BLaER1 (cell line): ENCODE measurements around the gene UPK1A.

ENCODE experiments used
- H3K27ac ChIP-seq: shearing (Covaris generic); formaldehyde crosslinking; 2 replicates; pipeline ENCODE4 v1.8.1; 2022
- H3K27me3 ChIP-seq: shearing (Covaris generic); formaldehyde crosslinking; 2 replicates; pipeline ENCODE4 v1.8.1; 2022
- H3K36me3 ChIP-seq: shearing (Covaris generic); formaldehyde crosslinking; 2 replicates; pipeline ENCODE4 v1.8.1; 2022
- H3K4me1 ChIP-seq: shearing (Covaris generic); formaldehyde crosslinking; 2 replicates; pipeline ENCODE4 v1.8.1; 2022
- H3K4me2 ChIP-seq: shearing (Covaris generic); formaldehyde crosslinking; 2 replicates; pipeline ENCODE4 v1.8.1; 2022
- H3K4me3 ChIP-seq: shearing (Covaris generic); formaldehyde crosslinking; 2 replicates; pipeline ENCODE4 v1.8.1; 2022
- H3K9ac ChIP-seq: shearing (Covaris generic); formaldehyde crosslinking; 2 replicates; pipeline ENCODE4 v1.8.1; 2022
- H3K9me3 ChIP-seq: shearing (Covaris generic); formaldehyde crosslinking; 2 replicates; pipeline ENCODE4 v1.8.1; 2022
- H4K20me1 ChIP-seq: shearing (Covaris generic); formaldehyde crosslinking; 2 replicates; pipeline ENCODE4 v1.8.1; 2022
- Cebpa-rat ChIP-seq: shearing (Covaris generic); IDR thresholded peaks from 2 replicates; pipeline ENCODE4 v1.8.1; 2022

Gene UPK1A

GRCh38 chr19:35715355-35715809 is 49.1 kb downstream of the UPK1A start:
- Histone ChIP-seq H3K27ac (peak overlapping the region; percentile 95; the same call in 1 of the 2 replicates), H3K4me2 (peak overlapping the region; percentile 97), H3K27me3 (0 out of 2 replicates have a peak, but pooled peaks cover 3% of the 10 kb centered on the region), H3K4me1 (peaks cover 49% of the 10 kb centered on the region), H3K9ac (peak overlapping the region; percentile 95), H3K36me3 (peaks cover 12% of the 10 kb centered on the region), H3K9me3 (no peaks in the 10 kb centered on the region), H4K20me1 (peaks cover 27% of the 10 kb centered on the region), H3K4me3 (peak overlapping the region; percentile 76)
- no peak for TF ChIP-seq Cebpa-rat

- H3K27me3 ChIP-seq = 0 out of 2 replicates have a peak, but pooled peaks cover 3% of the 10 kb centered on the region
- H3K9ac ChIP-seq = peak overlapping the region; percentile 95
- no peak for TF ChIP-seq Cebpa-rat
- peak overlapping the region; percentile 97 for H3K4me2 ChIP-seq
- H3K4me3 ChIP-seq = peak overlapping the region; percentile 76
- peaks cover 18% of the 10 kb centered on the region for H3K36me3 ChIP-seq
- peak overlapping the region; percentile 95 for H3K27ac ChIP-seq
- H3K4me1 ChIP-seq = peaks cover 49% of the 10 kb centered on the region
- H4K20me1 ChIP-seq = peaks cover 31% of the 10 kb centered on the region
- H3K9me3 ChIP-seq = no peaks in the 10 kb centered on the region
Measured at GRCh38 chr19:35715981-35716800, 49.9 kb downstream of the UPK1A start.

GRCh38 chr19:35716801-35717664 is 50.7 kb downstream of the UPK1A start:
- H4K20me1 ChIP-seq = peaks cover 40% of the 10 kb centered on the region
- peaks cover 48% of the 10 kb centered on the region for H3K4me1 ChIP-seq
- peak overlapping the region; percentile 76 for H3K4me3 ChIP-seq
- 0 out of 2 replicates have a peak, but pooled peaks cover 3% of the 10 kb centered on the region for H3K27me3 ChIP-seq
- H3K9me3 ChIP-seq = no peaks in the 10 kb centered on the region
- H3K36me3 ChIP-seq = peaks cover 26% of the 10 kb centered on the region
- TF ChIP-seq Cebpa-rat = no peak
- H3K27ac ChIP-seq = peak overlapping the region; percentile 95
- H3K4me2 ChIP-seq = peak overlapping the region; percentile 97
- H3K9ac ChIP-seq = peak overlapping the region; percentile 95

- Histone ChIP-seq H3K4me3 (peak within 1 kb of the TSS; percentile 76), H3K4me1 (peaks cover 40% of the 10 kb centered on the region), H3K9me3 (no peaks in the 10 kb centered on the region), H3K27me3 (0 out of 2 replicates have a peak, but pooled peaks cover 3% of the 10 kb centered on the region), H3K27ac (peak within 1 kb of the TSS; percentile 95), H4K20me1 (peaks cover 47% of the 10 kb centered on the region), H3K9ac (peak within 1 kb of the TSS; percentile 95), H3K36me3 (peaks cover 34% of the 10 kb centered on the region), H3K4me2 (peak within 1 kb of the TSS; percentile 97)
- TF ChIP-seq Cebpa-rat = no peak
Measured at GRCh38 chr19:35717665-35718344, 51.5 kb downstream of the UPK1A start, which contains the start of gene KMT2B. Gene KMT2B (plus strand): TSS chr19:35718003. CDS start chr19:35718019, 16 bp downstream.

- H3K4me1 ChIP-seq = peaks cover 33% of the 10 kb centered on the region
- H3K27me3 ChIP-seq = 0 out of 2 replicates have a peak, but pooled peaks cover 3% of the 10 kb centered on the region
- H3K4me2 ChIP-seq = peak overlapping the region; percentile 89
- no peaks in the 10 kb centered on the region for H3K9me3 ChIP-seq
- peak overlapping the region; percentile 95 for H3K9ac ChIP-seq
- peak overlapping the region; percentile 95 for H3K27ac ChIP-seq
- TF ChIP-seq Cebpa-rat = no peak
- H3K4me3 ChIP-seq = peak overlapping the region; percentile 76
- H3K36me3 ChIP-seq = peaks cover 41% of the 10 kb centered on the region
- H4K20me1 ChIP-seq = peaks cover 54% of the 10 kb centered on the region
Measured at GRCh38 chr19:35718345-35719041, 52.2 kb downstream of the UPK1A start.

GRCh38 chr19:35719402-35720162 is 53.3 kb downstream of the UPK1A start:
- peak overlapping the region; percentile 76 for H3K4me3 ChIP-seq
- H3K36me3 ChIP-seq = peaks cover 52% of the 10 kb centered on the region
- no peaks in the 10 kb centered on the region for H3K27me3 ChIP-seq
- peak overlapping the region; percentile 95 for H3K9ac ChIP-seq
- H3K4me1 ChIP-seq = peaks cover 32% of the 10 kb centered on the region
- TF ChIP-seq Cebpa-rat = no peak
- peak overlapping the region; percentile 89 for H3K4me2 ChIP-seq
- H3K9me3 ChIP-seq = no peaks in the 10 kb centered on the region
- peak overlapping the region; percentile 95; the same call in 1 of the 2 replicates for H3K27ac ChIP-seq
- peaks cover 62% of the 10 kb centered on the region for H4K20me1 ChIP-seq

- no peak overlapping the region for H3K4me2 ChIP-seq
- peak overlapping the region; percentile 95 for H3K9ac ChIP-seq
- H3K9me3 ChIP-seq = no peaks in the 10 kb centered on the region
- H4K20me1 ChIP-seq = peaks cover 65% of the 10 kb centered on the region
- no peak overlapping the region for H3K4me3 ChIP-seq
- H3K4me1 ChIP-seq = peaks cover 26% of the 10 kb centered on the region
- TF ChIP-seq Cebpa-rat = no peak
- peaks cover 58% of the 10 kb centered on the region for H3K36me3 ChIP-seq
- H3K27me3 ChIP-seq = no peaks in the 10 kb centered on the region
- no peak overlapping the region for H3K27ac ChIP-seq
Measured at GRCh38 chr19:35720163-35720524, 53.8 kb downstream of the UPK1A start.

GRCh38 chr19:35720648-35721047 is 54.3 kb downstream of the UPK1A start:
- no peak for TF ChIP-seq Cebpa-rat

More at GRCh38 chr19:35720648-35721047, 54.3 kb downstream of the UPK1A start:
- Histone ChIP-seq H3K4me1 (peaks cover 21% of the 10 kb centered on the region), H3K4me3 (no peak overlapping the region), H3K27ac (no peak overlapping the region), H3K27me3 (no peaks in the 10 kb centered on the region), H4K20me1 (peaks cover 67% of the 10 kb centered on the region), H3K36me3 (peaks cover 63% of the 10 kb centered on the region), H3K9me3 (no peaks in the 10 kb centered on the region), H3K4me2 (no peak overlapping the region), H3K9ac (no peak overlapping the region)
